Thymus (tissue), 14 donors: ENCODE data around the gene SERPINA1. TPM values are rescaled to one million over a fixed set of nuclear protein-coding genes. Genes with fewer than 3 reads are reported as not detected.
"Not testable (repeated sequence)": the region's sequence is repeated elsewhere in the genome, so short reads cannot be mapped to it uniquely, and the experiment has no call there.

Source experiments
- DNase-seq, 9 donors: peaks; one replicate each; pipeline ENCODE4 v3.0.0-alpha.2; 2013; ENCODE audit warnings: low spot score in 9 of 9, low read depth in 6 of 9, missing footprints in 1 of 9
- H3K27ac ChIP-seq, 2 donors: one replicate each; pipeline ENCODE4 v1.5.1; 2013; ENCODE audit warnings: control low read depth in 1 of 2, low read depth in 1 of 2, low read length in 1 of 2, mild to moderate bottlenecking in 1 of 2, moderate library complexity in 1 of 2
- H3K27me3 ChIP-seq, 2 donors: one replicate each; pipeline ENCODE4 v1.5.1; 2013; ENCODE audit warnings: low read length in 1 of 2; ENCODE audit not compliant: control insufficient read depth in 2 of 2, insufficient read depth in 1 of 2
- H3K36me3 ChIP-seq, 2 donors: one replicate each; pipeline ENCODE4 v1.5.1; 2013; ENCODE audit warnings: low read length in 1 of 2, mild to moderate bottlenecking in 1 of 2, moderate library complexity in 1 of 2; ENCODE audit not compliant: control insufficient read depth in 2 of 2, insufficient read depth in 2 of 2
- H3K4me1 ChIP-seq, 2 donors: one replicate each; pipeline ENCODE4 v1.5.1; 2013; ENCODE audit warnings: low read length in 2 of 2; ENCODE audit not compliant: control insufficient read depth in 2 of 2, insufficient read depth in 2 of 2
- H3K4me3 ChIP-seq, 2 donors: one replicate each; pipeline ENCODE4 v1.5.1; 2013; ENCODE audit warnings: low read length in 2 of 2, control low read depth in 1 of 2, mild to moderate bottlenecking in 1 of 2
- H3K9me3 ChIP-seq, 2 donors: one replicate each; pipeline ENCODE4 v1.5.1; 2013; ENCODE audit warnings: low read length in 1 of 2, mild to moderate bottlenecking in 1 of 2; ENCODE audit not compliant: control insufficient read depth in 2 of 2, insufficient read depth in 1 of 2
- WGBS: extraction: QIAGEN DNeasy Blood & Tissue Kit; methylation state at CpG from one replicate; pipeline ENCODE4 v1.1.7; 2013; 5-methylcytosine and 5-hydroxymethylcytosine counted together
- long read RNA-seq, 10 donors: transcript quantifications; one replicate each; lab custom pipeline, GENCODE V29; 2026
- polyA plus RNA-seq: library from polyadenylated mRNA; stranded (reverse); fragments of 200-250 nt; gene quantifications from one replicate; pipeline ENCODE4 v1.2.3, GENCODE V29; 2013
- total RNA-seq: library from RNA; stranded (reverse); fragments of 120-200 nt; gene quantifications from one replicate; pipeline ENCODE4 v1.2.4, GENCODE V29; 2013
- donor health status: healthy.

The SERPINA1 gene
- 9.4 TPM for total RNA-seq
- 26.8 TPM for polyA plus RNA-seq
- long read RNA-seq, donor 1 = 0 reads
- long read RNA-seq, donor 2 = 0 reads
- long read RNA-seq, donor 3, partial matches to known transcripts = 0 of 1 reads
- long read RNA-seq, donor 3, other reads (novel, unspliced or antisense) = 0 of 1 reads
- long read RNA-seq, donor 4, transcript SERPINA1-202 (5 exons, 1,622 nt) = major isoform, 6 of 16 reads
- long read RNA-seq, donor 4, partial matches to known transcripts = 7 of 16 reads
- long read RNA-seq, donor 4, other reads (novel, unspliced or antisense) = 0 of 16 reads
- long read RNA-seq, donor 5, transcript SERPINA1-207 (5 exons, 3,144 nt) = minor isoform, 6 of 54 reads
- long read RNA-seq, donor 5, transcript SERPINA1-202 (5 exons, 1,622 nt) = major isoform, 15 of 54 reads
- long read RNA-seq, donor 5, partial matches to known transcripts = 32 of 54 reads
- long read RNA-seq, donor 5, other reads (novel, unspliced or antisense) = 0 of 54 reads
- long read RNA-seq, donor 6, partial matches to known transcripts = 0 of 2 reads
- long read RNA-seq, donor 6, other reads (novel, unspliced or antisense) = 0 of 2 reads
- long read RNA-seq, donor 7, partial matches to known transcripts = 0 of 1 reads
- long read RNA-seq, donor 7, other reads (novel, unspliced or antisense) = 0 of 1 reads
- long read RNA-seq, donor 8, partial matches to known transcripts = 5 of 9 reads
- long read RNA-seq, donor 8, other reads (novel, unspliced or antisense) = 0 of 9 reads
- long read RNA-seq, donor 9, partial matches to known transcripts = 6 of 9 reads
- long read RNA-seq, donor 9, other reads (novel, unspliced or antisense) = 0 of 9 reads
- long read RNA-seq, donor 10, partial matches to known transcripts = 0 of 3 reads
- long read RNA-seq, donor 10, other reads (novel, unspliced or antisense) = 0 of 3 reads

GRCh38 chr14:94388384-94389103, at the start of gene SERPINA1:
TSS of gene SERPINA1 (minus strand) at chr14:94388602. CDS start at chr14:94383237, 5,365 bp downstream.
- H3K4me1 ChIP-seq = no peaks in the 10 kb centered on the region
- 92% methylated on average over 18 of the region's 18 CpGs for WGBS
- DNase-seq = no peak
- no peaks in the 10 kb centered on the region for H3K36me3 ChIP-seq
- H3K4me3 ChIP-seq = no peak within 1 kb of the TSS
- H3K27me3 ChIP-seq = no peaks in the 10 kb centered on the region
- no peak within 1 kb of the TSS for H3K27ac ChIP-seq
- no peaks in the 10 kb centered on the region for H3K9me3 ChIP-seq

DNA sequence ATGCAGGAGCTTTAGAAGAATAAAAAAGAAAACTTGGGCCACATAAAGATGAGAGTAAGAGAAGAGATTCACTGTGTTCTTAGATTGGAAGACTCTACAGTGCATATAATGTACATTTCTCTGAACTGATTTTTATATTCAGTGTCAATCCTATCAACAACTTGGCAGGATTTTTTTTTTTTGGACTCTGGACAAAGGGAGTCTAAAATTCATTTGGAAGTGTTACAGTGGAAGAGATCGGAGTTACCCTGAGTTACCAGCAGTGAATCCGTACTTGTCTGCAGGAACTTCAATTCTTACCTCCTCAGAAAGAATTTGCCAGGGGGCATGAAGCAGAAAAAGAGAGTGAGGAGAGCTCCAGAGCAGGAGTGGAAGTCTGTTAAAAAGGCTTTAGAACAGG, 40.2 kb upstream of the SERPINA1 start:
- no peak overlapping the region for H3K27ac ChIP-seq
- no peak for DNase-seq
- H3K9me3 ChIP-seq = no peaks in the 10 kb centered on the region
- H3K27me3 ChIP-seq = no peaks in the 10 kb centered on the region
- WGBS = 85% methylated on average over 2 of the region's 2 CpGs
- H3K4me3 ChIP-seq = no peak overlapping the region
- H3K4me1 ChIP-seq = no peaks in the 10 kb centered on the region
- no peaks in the 10 kb centered on the region for H3K36me3 ChIP-seq

DNA sequence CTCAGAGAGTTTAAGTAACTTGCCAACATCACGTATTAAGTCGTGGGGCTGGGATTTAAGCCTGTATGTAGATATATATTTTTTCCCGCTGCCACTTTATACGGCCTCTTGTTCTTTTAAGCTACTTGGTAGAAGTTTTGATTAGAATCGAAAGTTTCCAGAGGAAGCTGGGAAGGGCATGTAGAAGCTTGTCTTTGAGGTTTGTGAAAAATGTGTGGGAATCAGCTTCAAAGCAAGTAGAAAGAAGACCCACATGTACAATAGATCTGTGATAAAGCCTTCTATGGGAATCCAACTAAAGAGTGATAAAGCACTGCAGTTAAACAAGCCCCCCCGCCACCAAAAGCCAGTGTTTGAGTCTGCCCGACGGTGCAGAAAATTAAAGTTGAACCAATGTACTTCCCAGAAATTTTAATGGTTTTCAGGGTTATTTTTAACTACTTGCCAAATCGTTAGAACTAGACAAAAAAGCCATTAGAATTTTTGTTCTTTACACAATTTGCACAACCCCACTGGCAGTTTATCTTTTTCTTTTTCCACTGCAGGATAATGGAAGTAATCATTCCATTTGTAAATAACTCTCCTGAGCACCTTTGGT, 38.7 kb upstream of the SERPINA1 start:
- H3K27ac ChIP-seq = no peak overlapping the region
- H3K9me3 ChIP-seq = no peaks in the 10 kb centered on the region
- no peak overlapping the region for H3K4me3 ChIP-seq
- H3K36me3 ChIP-seq = no peaks in the 10 kb centered on the region
- 90% methylated on average over 9 of the region's 9 CpGs for WGBS
- no peaks in the 10 kb centered on the region for H3K4me1 ChIP-seq
- peak in 1 of 9 donors; percentile 9 for DNase-seq
- no peaks in the 10 kb centered on the region for H3K27me3 ChIP-seq

DNA sequence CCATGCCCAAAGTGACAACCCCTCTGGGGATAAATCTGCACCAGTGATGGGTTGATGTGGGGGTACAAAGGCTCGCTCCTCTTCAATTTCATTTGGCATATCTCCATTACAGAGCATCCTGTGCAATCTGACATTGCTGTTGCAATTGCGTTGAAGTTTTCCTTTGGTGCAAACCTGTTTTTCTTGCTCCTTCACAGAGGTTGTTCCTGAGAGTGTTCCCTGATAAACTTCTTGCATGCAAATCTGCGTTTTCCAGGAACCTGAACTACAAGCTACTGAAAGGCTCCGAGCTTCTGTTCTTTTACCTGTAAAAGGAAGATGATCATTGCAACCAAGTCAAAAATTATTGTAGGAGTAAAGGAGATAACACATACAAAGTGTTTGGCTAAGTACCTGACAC, 38.1 kb upstream of the SERPINA1 start:
- H3K4me1 ChIP-seq = no peaks in the 10 kb centered on the region
- H3K4me3 ChIP-seq = no peak overlapping the region
- H3K27me3 ChIP-seq = no peaks in the 10 kb centered on the region
- H3K27ac ChIP-seq = no peak overlapping the region
- no peaks in the 10 kb centered on the region for H3K9me3 ChIP-seq
- WGBS = 88% methylated on average over 4 of the region's 4 CpGs
- no peak for DNase-seq
- H3K36me3 ChIP-seq = no peaks in the 10 kb centered on the region

GRCh38 chr14:94424371-94424770, 36.0 kb upstream of the SERPINA1 start:
- Histone ChIP-seq H3K4me3 (no peak overlapping the region), H3K4me1 (no peaks in the 10 kb centered on the region), H3K27me3 (no peaks in the 10 kb centered on the region), H3K27ac (no peak overlapping the region), H3K36me3 (no peaks in the 10 kb centered on the region), H3K9me3 (no peaks in the 10 kb centered on the region)
- DNase-seq = no peak
- WGBS = 93% methylated on average over 3 of the region's 3 CpGs

DNA sequence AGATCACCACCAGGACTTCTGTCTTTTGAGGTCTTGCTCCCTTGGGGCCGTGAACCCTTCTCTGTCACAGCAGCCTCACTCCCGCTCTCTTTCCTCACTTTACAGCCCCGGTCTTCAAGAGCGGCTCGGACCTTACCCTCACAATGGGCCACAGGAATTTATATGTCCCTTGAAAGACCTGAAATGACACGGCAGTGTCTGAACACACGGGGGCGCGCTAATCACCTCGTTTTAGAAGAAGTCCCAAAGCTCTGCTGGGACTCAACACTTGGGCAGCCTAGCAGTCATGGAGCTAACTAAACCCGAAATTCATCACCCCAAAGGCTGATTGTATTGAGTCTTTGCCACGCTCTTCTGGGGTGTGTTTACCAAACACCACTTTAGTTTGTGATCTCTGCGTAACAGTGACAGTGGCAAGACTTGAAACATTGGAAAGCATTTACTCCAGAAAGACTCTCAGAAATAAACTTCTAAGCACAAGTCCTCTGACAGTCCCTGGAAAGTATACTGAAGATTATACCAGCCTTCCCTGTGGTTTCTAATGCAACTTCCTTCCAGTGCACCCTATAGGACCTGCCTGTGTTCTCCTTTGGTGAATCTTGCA, 35.2 kb upstream of the SERPINA1 start:
- Histone ChIP-seq H3K36me3 (no peaks in the 10 kb centered on the region), H3K4me1 (no peaks in the 10 kb centered on the region), H3K27me3 (no peaks in the 10 kb centered on the region), H3K9me3 (no peaks in the 10 kb centered on the region), H3K27ac (no peak overlapping the region), H3K4me3 (no peak overlapping the region)
- 16% methylated on average over 13 of the region's 13 CpGs for WGBS
- DNase-seq = peak in 5 of 9 donors; percentile 9 to 39 (median 22)

DNA sequence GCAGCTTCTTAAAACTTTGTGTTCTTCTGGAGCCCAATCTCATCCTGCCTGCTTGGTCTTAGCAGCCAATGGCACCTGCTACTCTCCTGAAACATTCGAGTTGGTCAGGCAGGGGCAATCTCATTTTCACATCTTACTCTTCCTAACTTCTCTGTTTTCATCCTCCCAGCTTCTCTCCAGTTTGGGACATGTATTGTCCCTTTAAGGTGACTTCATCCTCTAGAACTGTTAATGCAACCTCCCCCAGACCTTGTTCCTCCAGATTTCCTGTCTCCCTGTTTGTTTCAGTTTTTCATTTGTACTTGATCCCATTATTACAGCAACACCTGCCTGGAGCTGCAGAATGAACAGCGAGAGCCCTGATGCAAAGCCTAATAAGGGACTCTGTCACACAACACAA, 32.9 kb upstream of the SERPINA1 start:
- DNase-seq = no peak
- H3K4me3 ChIP-seq = no peak overlapping the region
- no peaks in the 10 kb centered on the region for H3K9me3 ChIP-seq
- 81% methylated on average over 2 of the region's 2 CpGs for WGBS
- no peaks in the 10 kb centered on the region for H3K4me1 ChIP-seq
- H3K27ac ChIP-seq = no peak overlapping the region
- no peaks in the 10 kb centered on the region for H3K36me3 ChIP-seq
- no peaks in the 10 kb centered on the region for H3K27me3 ChIP-seq

GRCh38 chr14:94417497-94418205, 29.2 kb upstream of the SERPINA1 start:
- H3K36me3 ChIP-seq, H3K27me3 ChIP-seq, H3K4me1 ChIP-seq, DNase-seq, H3K9me3 ChIP-seq, H3K27ac ChIP-seq, H3K4me3 ChIP-seq: not testable (repeated sequence)
- WGBS = 88% methylated on average over 3 of the region's 3 CpGs
